NOMO-1 (cell line): Measurements from ENCODE around the gene ZNF664.

ENCODE experiments used
- DNase-seq, 2 experiments: peaks; one replicate each; lab custom pipeline; 2025; ENCODE audit not compliant: unreplicated experiment in 2 of 2; lab: John Stamatoyannopoulos, UW

ZNF664 gene

DNA sequence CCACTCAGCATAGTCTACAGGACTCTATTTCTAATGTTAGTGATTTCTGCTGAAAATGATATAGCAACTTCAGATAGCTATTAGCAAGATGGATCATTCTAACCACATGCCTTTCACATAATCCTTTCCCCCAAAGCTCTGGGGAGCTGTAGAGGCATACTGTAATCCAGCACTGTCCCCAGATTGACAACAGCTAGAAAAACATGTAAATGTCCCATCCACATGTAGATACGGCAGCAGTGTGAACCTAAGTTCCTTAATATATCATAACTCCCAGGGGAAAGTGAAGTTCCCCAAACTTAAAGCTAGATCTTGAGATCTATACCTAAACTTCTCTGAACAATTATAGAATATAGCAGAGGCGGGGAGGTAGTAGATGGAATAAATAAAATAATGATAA lies 14.0 kb downstream of the ZNF664 start:
- no peak for DNase-seq

DNA sequence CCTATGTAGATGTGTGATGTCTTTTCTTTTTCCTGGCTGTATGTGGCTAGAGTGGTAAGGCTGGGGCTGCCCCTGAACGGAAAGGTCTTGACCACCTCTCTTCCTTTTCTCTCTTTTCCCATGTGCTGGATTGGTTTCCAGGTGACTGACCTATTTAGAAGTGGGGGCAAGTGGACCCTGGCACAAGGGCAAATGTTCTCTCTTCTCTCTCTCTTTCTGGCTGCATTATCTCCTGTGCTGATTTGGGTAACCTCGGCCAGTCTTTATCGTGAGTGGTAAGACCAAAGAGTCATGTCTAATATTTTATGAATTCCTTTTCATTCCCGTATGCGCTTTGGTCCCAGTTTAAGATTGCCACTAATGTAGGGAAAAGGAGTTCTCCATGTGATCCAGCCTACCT lies 16.2 kb downstream of the ZNF664 start:
- no peak for DNase-seq

DNA sequence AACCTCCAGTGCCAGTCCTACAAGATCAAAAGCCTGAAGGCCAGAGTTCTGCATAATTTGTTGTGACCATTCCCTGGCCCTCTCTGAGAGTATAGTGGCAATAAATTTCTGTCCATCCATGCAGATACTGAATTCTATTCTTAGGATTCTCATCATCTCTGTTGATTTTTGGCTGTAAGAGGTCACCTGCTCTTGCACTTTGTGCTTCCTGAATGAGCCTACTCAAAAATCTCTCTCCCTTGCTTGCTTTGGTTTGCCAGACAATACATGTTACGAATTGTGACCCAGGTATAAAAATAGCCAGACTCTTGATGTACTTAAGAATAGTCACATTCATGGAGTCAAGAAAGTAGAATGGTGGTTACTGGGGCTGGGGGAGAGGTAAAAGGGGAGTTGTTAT lies 16.7 kb downstream of the ZNF664 start:
- DNase-seq: no peak

DNA sequence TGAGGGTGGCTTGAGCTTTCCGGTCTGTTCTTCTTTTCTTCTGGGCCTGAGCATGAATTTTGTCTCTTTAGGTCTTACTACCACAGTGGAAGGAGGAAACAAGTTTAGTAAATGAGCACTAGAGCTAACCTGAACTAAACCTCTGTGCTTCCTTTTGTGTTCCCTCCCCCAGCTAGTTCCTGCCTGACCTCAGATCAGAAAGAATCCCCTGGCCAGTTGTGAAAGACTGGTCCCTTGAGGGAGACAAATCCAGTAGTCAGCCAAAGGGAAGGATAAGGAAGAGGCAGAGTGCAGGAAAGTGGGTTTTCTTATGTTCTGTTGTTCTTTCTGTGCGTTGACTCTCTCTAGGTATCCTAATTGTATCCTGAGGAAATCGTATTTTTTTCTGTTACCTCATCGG lies 17.5 kb downstream of the ZNF664 start:
- no peak for DNase-seq

DNA sequence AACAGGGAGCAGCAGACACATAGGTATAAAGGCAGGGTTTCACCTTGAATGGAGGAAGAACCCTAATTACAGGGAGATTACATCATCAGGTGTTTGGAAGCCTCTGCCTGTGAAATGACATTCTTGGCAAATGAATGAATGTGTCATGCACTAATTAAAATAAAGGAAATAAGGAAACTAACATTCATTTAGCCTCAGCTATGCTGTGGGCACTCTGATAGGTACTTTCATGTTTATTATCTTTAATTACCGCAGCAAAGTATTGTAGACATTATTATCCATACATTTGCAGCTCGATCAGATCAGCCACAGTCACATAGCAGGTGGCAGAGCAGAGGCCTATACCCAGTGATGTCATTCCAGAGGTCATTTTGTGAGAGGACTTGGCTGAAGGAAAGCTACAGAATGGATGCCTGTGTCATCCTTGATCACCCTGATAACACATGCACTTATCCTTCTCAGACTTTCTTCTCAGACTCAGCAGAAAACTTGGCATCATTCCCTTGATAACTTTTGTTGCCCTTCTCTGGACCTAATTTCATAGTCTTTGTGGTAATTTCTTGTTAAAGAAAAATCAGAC lies 18.4 kb downstream of the ZNF664 start:
- no peak for DNase-seq

DNA sequence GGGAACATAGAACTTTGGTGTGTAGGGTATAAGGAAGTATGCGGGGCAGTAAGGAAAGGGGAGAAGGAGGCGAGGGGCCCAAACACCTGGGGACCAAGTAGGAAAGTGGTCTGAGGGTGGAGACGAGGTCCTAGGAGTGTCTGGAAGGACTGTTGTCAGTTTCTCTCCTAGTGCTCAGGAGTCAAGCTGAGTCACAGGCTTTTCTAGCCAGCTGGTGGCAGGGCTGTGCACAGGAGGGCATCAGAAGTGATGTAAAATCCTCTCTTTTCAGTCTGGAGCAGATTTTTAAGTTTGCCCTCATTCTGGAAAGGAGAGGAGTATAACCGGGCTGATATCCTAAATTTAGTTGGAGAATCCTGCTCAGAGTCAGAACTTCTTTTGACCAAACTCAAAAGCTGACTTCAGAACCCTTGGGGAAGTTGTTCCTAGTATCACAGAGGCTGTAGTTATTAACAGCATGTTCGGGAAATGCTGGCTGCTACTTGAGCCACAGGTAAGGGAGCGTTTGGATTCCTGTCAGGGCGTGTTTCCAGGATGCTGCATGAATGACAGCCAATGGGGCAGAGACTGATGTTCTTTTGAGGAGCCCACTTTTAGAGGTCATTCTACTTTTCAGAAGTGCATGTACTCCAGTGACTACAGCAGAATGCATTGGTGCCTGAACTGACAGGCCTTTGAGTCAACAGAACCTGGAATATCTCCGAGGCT lies 19.3 kb downstream of the ZNF664 start:
- DNase-seq: no peak

DNA sequence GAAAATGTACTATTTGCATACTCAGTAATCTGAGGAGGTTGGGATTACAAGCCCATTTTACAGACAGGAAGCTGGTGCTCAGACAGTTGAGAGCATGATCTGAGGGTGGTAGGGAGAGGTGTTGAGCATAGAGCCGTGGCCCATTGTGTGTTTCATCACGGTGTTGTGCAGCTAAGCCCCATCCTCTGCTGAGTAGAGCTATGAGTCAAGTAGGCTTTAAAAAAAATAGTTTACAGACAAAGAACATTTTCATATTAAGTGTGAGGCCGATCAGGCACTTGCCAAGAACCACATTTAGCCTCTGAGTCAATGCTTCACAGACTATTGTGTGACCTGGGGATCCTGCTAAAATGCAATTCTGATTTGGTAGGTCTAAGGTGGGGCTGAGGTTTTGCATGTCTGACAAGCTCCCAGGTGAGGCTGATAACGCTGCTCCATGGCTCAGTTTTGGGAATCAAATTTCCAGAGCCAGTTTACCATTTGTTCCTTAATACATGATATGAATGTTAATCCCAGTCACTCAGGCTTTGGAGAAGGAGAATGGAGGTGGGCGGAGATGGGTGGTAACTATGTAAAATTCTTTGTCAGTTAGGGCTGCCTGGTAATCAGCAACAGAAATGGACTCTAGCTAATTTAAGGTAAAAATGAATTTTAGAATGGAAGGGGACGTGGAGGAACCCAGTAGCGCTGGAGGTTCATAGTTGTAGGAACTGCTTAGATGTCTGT lies 22.2 kb downstream of the ZNF664 start:
- no peak for DNase-seq

DNA sequence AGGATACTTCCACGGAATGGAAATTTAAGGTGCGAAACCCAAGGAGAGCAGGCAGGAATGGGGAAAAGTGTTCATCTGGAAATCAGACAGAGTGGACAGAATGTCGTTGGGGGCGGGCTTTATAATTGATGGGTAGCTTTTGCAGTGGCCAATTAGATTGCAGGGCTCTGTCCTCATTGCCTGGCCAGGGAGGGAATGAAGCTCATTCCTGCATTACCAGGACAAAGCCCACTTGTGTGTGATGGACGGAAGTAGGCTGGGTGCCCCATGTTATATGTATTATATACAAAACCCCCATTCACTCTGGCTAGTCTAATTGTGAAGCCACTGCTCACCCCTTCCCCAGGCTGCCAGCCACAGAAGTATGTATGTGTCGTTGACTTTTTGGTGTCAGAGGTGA lies 23.6 kb downstream of the ZNF664 start:
- DNase-seq: no peak

DNA sequence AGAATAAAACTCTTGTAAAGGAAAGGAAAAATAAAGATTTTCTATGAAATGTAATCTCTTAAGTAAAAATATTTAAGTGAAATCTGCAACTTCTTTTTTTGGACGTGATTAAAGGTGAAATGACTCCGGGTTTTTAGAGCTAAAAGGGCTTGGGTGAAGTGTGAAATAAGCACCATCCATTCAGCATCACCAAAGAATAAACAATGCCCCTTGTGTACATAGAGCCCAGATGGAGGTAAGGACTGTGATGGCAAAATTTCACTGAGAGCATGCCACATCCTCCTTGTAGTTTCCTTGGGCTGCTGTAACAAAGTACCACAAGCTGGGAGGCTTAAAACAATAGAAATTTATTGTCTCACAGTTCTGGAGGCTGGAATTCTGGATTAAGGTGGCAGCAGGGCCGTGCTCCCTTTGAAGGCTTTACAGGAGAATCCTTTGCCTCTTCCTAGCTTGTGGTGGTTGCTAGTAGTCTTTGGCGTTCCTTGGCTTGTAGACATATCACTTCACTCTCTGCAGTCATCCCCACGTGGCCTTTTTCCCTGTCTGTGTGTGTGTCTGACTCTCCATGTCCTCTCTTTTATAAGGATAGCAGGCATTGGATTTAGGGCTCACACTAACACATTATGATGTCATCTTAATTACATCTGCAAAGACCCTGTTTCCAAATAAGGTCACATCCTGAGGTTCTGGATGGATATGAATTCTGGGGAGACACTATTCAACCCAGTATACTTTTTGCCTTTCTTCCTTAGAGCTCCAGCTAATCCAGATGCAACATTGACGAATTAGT lies 24.2 kb downstream of the ZNF664 start:
- no peak for DNase-seq

DNA sequence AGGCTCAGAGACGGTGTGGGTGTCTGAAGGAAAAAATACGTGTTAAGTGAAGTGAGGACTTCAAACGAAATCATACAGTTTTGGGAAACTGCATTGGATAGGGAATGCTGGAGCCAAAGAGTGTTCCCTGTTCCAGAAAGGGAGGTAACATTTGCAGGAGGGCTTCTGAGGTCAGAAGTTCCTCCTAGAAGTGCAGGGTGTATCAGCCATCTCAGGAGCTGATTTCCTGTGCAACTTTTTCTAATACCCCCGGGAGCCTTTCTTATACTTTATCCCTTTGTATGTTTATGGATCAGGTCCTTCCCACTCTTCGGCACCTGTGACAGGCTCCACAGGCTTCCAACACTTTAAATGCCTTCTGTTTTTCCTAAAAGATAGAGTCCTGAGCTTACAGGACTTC lies 24.9 kb downstream of the ZNF664 start:
- DNase-seq: no peak

DNA sequence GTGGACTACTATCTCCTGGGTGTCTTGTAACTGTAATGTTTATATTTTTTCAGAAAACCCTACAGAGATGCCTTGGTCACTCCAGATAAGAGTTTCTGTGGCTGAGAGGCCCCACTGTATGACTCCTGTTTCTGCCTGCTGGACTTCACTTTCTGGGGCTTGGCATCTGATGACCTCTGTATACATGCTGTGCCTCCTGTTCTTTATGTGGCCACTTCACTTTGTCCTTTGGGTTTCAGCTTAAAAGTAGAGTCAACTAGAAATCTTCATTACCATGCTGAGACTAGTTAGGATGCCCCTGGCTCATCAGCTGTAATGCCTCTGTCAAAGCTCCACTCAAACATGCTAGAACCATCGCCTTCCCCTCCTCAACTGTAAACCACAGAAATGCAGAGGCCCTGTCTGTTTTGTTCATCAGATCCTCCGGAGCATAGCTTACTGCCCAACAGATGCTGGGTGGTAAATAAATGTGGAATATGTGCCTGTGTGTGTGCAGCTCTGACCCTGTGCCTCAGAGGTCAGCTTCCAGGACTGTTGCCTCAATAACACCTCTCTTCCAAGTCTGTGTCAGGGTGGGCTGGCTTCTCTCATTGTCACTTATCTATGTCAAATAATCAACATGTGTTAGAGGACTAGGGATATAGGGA lies 25.5 kb downstream of the ZNF664 start:
- DNase-seq: no peak

DNA sequence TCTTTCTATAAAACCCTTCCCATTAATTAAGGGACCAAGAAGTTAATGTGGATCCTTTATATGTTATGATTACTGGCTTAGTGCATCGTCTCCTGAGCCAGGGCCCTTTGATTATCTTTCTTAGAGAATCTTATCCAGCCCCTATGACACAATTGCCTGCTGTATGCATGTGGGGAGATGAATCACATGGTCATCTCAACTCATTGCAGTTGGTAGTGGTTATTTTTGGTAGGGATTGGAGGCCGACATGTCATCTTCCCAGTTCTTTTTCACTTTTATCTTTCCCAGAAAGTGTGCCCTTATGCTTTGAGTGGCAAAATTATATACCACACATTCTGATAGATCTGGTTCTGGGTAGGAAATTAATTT lies 26.0 kb downstream of the ZNF664 start:
- no peak for DNase-seq

DNA sequence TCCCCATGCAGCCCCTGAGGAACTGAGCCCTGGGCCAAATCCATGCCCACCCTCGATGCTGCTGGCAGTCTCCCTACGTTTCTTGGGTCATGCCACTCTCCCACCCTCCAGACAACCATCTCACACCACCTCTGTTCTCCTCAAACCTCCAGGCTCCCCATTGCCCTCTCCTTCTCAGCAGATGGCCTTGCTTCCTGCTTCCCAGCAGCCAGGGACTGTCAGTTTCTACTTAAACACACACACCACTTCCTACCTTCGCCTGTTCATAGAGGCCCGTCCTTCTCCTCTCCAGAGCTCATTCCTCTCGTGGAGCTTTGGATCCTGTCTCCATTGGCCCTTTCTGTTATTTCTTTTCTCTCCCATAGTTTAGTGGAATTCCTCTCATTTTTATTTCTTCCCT lies 27.1 kb downstream of the ZNF664 start:
- no peak for DNase-seq

DNA sequence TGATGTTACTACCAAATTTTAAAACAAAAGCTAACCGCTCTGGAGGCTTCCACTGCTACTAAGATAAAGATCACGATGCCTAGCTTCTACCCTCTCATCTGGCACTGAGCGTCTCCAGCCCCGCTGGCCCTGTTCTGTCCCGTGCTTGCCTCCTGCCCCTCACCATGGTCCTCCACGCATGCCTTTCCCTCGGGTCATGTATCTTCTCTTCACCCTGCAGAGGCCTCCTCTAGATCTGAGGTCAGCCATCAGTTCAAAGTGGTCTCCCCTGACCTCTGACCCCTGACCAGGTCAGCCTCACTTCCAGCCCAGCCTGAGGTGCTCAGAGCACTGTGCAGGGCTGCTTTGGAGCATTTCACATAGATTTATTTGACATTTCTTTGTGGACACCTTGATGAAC lies 28.3 kb downstream of the ZNF664 start:
- DNase-seq: no peak

DNA sequence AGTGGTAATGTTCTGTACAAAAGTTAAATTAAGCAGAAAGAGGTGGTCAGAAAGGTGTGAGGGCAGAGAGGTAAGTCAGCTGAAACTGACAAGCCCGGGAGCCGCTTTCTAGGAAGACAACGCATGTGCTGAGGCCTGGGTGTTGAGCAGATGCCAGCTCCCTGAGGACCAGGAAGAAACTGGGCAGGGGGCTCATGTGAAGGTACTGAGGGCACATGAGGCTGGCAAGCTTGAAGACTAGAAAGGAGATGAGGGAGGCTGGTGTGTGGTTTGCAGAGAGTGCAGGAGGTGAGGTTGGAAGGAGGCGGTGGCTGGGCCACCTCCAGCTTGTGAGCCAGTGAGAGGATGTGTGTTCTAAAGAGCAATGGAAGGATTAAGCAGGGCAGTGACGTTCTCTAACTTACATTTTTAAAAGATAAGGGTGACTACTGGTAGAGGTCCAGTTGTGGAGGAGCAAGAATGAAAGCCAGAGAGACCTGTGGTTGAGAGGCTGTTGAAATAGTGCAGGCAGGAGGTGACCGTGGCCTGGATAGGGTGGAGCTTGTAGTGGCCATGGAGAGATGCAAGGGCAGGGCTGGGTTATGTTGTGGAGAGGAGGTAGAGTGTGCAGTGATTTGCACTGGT lies 29.1 kb downstream of the ZNF664 start:
- DNase-seq: no peak

DNA sequence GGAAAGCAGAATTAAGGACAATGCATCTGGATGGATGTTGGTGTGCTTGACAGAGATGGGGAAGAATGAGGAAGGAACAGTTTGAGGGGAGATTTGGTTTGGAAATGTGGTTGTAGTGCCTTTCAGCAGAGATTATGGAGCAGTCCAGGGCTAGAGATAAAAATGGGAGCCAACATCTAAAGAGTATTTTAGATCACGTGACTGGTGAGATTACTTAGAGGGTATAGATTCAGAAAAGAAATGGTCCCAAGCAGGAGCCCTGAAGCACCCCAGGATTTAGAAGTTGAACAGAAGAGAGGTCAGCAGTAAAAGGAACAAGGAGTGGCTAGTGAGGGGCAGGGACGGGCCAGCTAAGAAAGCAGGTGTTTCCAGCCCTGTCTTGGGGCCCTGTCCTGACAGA lies 29.6 kb downstream of the ZNF664 start:
- no peak for DNase-seq

DNA sequence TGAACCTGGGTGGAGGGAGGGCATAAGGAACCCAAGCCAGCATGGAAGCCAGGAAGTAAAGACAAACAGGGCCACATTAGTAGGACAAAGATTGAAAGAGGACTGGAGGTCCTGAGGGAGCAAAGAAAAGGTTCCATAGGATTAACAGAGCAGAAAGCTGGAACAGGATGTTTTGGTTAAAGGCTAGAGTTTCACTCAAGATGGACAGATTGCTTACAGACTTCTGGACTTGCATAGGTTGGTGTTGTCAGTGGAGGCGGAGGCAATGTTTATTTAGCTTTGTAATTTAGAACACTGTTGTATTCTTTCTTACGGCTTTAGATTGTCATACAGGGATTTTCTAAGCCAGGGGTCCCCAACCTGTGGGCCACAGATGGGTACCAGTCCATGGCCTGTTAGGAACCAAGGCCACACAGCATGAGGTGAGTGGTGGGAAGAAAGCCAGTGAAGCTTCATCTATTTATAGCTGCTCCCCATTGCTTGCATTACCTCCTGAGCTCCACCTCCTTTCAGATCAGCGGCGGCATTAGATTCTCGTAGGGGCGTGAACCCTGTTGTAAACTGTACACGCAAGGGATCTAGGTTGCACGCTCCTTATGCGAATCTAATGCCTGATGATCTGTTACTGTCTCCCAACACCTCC lies 31.3 kb downstream of the ZNF664 start:
- DNase-seq: no peak

DNA sequence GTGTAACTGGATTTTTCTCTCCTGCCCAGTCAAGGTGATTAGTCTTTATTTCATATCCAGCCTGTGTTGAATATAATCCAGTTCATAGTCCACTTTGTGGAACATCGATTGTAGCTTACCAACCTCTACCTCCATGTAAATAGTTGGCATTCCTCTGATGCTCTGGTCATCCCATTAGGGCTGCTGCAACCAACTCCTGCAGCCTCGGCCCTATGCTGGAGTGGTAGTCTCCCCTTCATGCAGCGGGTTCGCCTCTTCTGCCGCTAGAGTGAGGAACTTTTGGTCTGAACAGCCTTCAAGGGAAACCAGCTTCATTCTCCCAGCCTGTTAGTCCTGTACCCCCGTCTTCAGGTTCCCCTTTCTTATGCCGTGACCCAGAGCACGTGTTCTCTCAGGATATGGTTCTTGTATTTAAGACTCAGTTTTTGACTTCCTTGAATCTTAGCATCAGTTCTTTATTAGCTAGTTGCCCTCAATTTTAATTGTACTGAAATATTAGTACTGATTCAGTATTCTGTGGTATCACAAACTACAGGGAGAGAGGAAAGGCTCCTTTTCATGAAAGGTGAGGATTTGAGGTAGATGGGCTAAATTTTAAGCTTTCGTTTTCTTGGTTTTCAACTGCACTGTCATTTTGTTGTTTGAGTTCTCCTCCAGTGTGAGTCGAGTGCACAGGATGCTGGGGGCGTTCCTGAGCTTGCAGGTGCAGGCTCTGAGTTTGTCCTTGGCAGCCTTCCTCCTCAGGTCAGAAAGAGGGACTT lies 33.2 kb downstream of the ZNF664 start:
- DNase-seq: peak in 1 of 2 experiments; percentile 45
